Measurements from ENCODE around the gene CPT1A. TPM values are rescaled to one million over a fixed set of nuclear protein-coding genes. Genes with fewer than 3 reads are reported as not detected.
"Not testable (repeated sequence)": the region's sequence is repeated elsewhere in the genome, so short reads cannot be mapped to it uniquely, and the experiment has no call there.

Gene CPT1A
- 51.9 TPM for total RNA-seq
- long read RNA-seq, full-length matches to known transcripts, result 3 of 9 reads
- long read RNA-seq, partial matches to known transcripts, result 1 of 9 reads
- long read RNA-seq, other reads (novel, unspliced or antisense), result 5 of 9 reads

- peak; percentile 95 for DNase-seq (ENCODE audit: low spot score)
Observed at GRCh38 chr11:68841718-68842426, at the start of gene CPT1A. TSS of gene CPT1A (minus strand) at chr11:68841916. CDS start at chr11:68815474, 26,442 bp downstream.

GRCh38 chr11:68890490-68891231 lies 48.9 kb upstream of the CPT1A start:
- peak; percentile 91 for DNase-seq (ENCODE audit: low spot score)

- peak; percentile 87 for DNase-seq (ENCODE audit: low spot score)
Observed at GRCh38 chr11:68889948-68890446, 48.3 kb upstream of the CPT1A start.

GRCh38 chr11:68884827-68885226 lies 43.1 kb upstream of the CPT1A start:
- DNase-seq (ENCODE audit: low spot score), result peak; percentile 65

GRCh38 chr11:68882391-68882790 lies 40.7 kb upstream of the CPT1A start:
- peak; percentile 75 for DNase-seq (ENCODE audit: low spot score)

- DNase-seq (ENCODE audit: low spot score), result no peak
Observed at GRCh38 chr11:68881320-68881719, 39.6 kb upstream of the CPT1A start.

GRCh38 chr11:68880851-68881250 lies 39.1 kb upstream of the CPT1A start:
- DNase-seq (ENCODE audit: low spot score), result no peak

GRCh38 chr11:68878022-68878421 lies 36.3 kb upstream of the CPT1A start:
- DNase-seq (ENCODE audit: low spot score), result no peak

- no peak for DNase-seq (ENCODE audit: low spot score)
Observed at GRCh38 chr11:68872216-68873003, 30.7 kb upstream of the CPT1A start.

- no peak for DNase-seq (ENCODE audit: low spot score)
Observed at GRCh38 chr11:68870470-68870869, 28.8 kb upstream of the CPT1A start.

GRCh38 chr11:68868221-68868835 lies 26.6 kb upstream of the CPT1A start:
- DNase-seq (ENCODE audit: low spot score), result no peak

- DNase-seq (ENCODE audit: low spot score), result no peak
Observed at GRCh38 chr11:68867066-68867465, 25.4 kb upstream of the CPT1A start.

GRCh38 chr11:68865241-68865640 lies 23.5 kb upstream of the CPT1A start:
- DNase-seq (ENCODE audit: low spot score), result no peak

GRCh38 chr11:68863553-68864265 lies 22.0 kb upstream of the CPT1A start:
- no peak for DNase-seq (ENCODE audit: low spot score)

- no peak for DNase-seq (ENCODE audit: low spot score)
Observed at GRCh38 chr11:68862421-68862820, 20.7 kb upstream of the CPT1A start.

GRCh38 chr11:68859123-68859522 lies 17.4 kb upstream of the CPT1A start:
- no peak for DNase-seq (ENCODE audit: low spot score)

- DNase-seq (ENCODE audit: low spot score), result no peak
Observed at GRCh38 chr11:68857037-68857586, 15.4 kb upstream of the CPT1A start.

- DNase-seq (ENCODE audit: low spot score), result not testable (repeated sequence)
Observed at GRCh38 chr11:68856425-68857030, 14.8 kb upstream of the CPT1A start.

- no peak for DNase-seq (ENCODE audit: low spot score)
Observed at GRCh38 chr11:68855205-68855981, 13.7 kb upstream of the CPT1A start.

All from mesenteric fat pad (tissue), 1 donor.